HUES48 (cell line): ENCODE measurements around the gene TOMM7.
"Not testable (repeated sequence)": the region's sequence is repeated elsewhere in the genome, so short reads cannot be mapped to it uniquely, and the experiment has no call there.

ENCODE experiments used
- H3K27ac ChIP-seq: one replicate; pipeline ENCODE4 v1.7.0; 2013; ENCODE audit warnings: low read depth, low read length, inconsistent platforms
- H3K27me3 ChIP-seq: 2 replicates; pipeline ENCODE4 v1.6.1; 2013; ENCODE audit warnings: mild to moderate bottlenecking, low read length; ENCODE audit not compliant: control insufficient read depth, insufficient read depth
- H3K36me3 ChIP-seq: 2 replicates; pipeline ENCODE4 v1.6.1; 2013; ENCODE audit warnings: low read length; ENCODE audit not compliant: control insufficient read depth, insufficient read depth
- H3K4me1 ChIP-seq: 2 replicates; pipeline ENCODE4 v1.6.1; 2013; ENCODE audit warnings: mild to moderate bottlenecking, low read length; ENCODE audit not compliant: control insufficient read depth, insufficient read depth
- H3K4me3 ChIP-seq: 2 replicates; pipeline ENCODE4 v1.5.1; 2013; ENCODE audit warnings: mild to moderate bottlenecking, low read depth, low read length
- H3K9ac ChIP-seq: 2 replicates; pipeline ENCODE4 v1.6.1; 2013; ENCODE audit warnings: mild to moderate bottlenecking, low read depth, low read length, moderate library complexity
- H3K9me3 ChIP-seq: 2 replicates; pipeline ENCODE4 v1.6.1; 2013; ENCODE audit warnings: low read length; ENCODE audit not compliant: control insufficient read depth, insufficient read depth

The TOMM7 gene

DNA sequence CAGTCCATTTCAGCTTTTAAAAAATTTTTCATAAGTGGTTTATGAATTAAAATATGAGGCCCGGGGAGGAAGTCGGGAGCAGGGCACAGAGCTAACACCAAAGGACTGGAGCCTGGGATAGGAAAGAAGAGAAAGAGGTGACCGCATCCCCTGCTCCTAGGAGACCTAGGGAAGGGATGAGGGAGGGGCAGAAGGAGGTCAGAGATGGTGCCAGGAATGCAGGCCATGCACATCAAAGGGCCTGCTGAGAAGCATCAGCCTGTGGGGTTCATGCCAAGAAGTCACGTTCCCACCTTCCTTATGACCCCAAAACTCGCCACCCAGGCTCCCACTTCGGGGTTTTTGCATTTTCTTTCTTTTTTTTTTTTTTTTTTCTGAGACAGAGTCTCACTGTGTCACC is 14.7 kb upstream of the TOMM7 start:
- no peaks in the 10 kb centered on the region for H3K36me3 ChIP-seq
- H3K9ac ChIP-seq, result no peak overlapping the region
- no peaks in the 10 kb centered on the region for H3K9me3 ChIP-seq
- H3K27me3 ChIP-seq, result no peaks in the 10 kb centered on the region
- H3K27ac ChIP-seq, result no peak overlapping the region
- H3K4me3 ChIP-seq, result no peak overlapping the region
- peaks cover 3% of the 10 kb centered on the region for H3K4me1 ChIP-seq

DNA sequence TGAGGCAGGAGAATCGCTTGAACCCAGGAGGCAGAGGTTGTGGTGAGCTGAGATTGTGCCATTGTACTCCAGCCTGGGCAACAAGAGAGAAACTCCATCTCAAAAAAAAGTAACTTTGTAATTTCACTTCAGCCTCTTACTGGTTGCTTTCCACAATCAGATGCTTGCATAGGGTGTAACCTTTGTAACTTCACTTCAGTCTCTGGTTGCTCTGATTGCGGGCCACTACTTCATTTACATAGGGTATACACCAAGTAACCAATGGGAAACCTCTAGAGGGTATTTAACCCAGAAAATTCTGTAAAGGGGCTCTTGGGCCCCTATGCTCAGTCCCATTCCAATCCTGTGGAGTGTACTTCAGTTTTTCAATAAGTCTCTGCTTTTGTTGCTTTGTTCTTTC is 13.9 kb upstream of the TOMM7 start:
- not testable (repeated sequence) for H3K9me3 ChIP-seq, H3K36me3 ChIP-seq, H3K27me3 ChIP-seq, H3K4me1 ChIP-seq, H3K27ac ChIP-seq, H3K4me3 ChIP-seq, H3K9ac ChIP-seq

DNA sequence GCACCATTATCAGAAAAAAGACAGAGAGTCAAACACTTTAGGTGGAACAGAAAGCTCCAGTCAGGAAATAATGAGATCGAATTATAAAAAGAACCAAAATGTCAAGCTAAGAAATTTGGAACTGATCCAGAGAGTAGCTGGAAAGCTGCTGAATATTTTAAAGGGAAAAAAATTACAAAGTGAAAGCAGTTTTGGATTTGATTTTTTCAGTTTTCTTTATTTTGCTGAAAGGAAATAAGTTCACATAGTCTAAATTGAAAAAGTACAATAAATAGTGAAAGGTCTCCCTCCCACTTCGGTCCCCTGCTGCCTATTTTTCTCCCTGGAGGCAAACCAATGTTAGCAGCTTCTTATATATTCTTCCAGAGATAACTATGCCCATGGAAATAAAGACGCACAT is 11.3 kb upstream of the TOMM7 start:
- no peak overlapping the region for H3K27ac ChIP-seq

DNA sequence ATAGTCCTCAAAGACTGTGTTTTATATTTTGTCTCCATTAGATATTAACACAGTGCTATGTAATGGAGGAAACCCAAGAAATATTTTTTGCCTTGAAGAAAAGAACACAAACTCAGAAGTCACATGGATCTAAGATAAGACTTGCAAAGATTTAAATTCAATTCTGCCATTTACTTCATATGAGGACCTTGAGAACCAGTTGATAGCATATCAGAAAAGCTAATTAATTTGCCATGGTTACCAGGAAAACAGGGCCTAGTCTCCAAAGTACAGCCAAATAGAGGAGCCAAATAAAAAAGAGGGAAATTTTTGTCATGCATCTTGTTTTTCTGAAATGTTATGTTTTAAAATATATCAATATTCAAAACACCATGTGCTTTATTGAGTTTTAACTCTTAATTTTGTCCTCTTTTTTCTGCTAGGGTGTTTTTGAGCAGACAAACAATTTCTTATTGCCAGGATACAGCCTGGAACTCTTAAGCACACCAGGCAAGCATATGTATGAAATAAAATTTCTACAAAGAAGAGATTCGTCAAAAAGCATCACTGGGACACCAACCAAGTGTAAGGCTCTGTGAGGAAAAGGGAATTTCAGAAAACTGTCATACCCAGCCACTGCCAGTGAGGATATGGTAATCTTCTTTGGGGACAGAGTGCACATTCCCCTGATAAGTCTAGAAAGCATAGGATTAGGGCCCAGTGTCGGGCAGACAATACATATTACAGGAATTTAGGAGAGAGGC is 10.6 kb upstream of the TOMM7 start:
- no peak overlapping the region for H3K27ac ChIP-seq
- no peaks in the 10 kb centered on the region for H3K4me1 ChIP-seq
- no peak overlapping the region for H3K4me3 ChIP-seq
- H3K9me3 ChIP-seq, result no peaks in the 10 kb centered on the region
- no peaks in the 10 kb centered on the region for H3K27me3 ChIP-seq
- H3K9ac ChIP-seq, result no peak overlapping the region
- no peaks in the 10 kb centered on the region for H3K36me3 ChIP-seq

More for the DNA sequence above, 11.3 kb upstream of the TOMM7 start:
- Histone ChIP-seq H3K4me3 (no peak overlapping the region), H3K36me3 (no peaks in the 10 kb centered on the region), H3K9me3 (no peaks in the 10 kb centered on the region), H3K9ac (no peak overlapping the region), H3K4me1 (no peaks in the 10 kb centered on the region), H3K27me3 (no peaks in the 10 kb centered on the region)

DNA sequence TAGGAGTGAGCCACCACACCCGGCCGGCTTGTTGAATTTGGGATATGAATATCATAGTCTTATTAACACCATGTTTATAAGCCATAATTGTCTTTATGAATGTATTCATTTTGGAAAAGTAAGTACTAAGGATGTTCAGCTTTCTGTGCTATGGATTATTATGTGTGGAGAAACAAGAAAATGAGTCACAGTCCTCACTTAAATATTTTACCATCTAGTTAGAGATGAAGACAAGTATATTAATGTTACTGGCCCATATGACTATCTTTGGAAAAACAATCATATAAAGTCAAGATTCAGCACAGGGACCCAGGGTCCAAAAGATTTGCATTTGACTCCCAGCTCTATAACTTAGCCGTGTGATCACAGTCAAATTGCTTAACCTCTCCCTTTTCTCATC is 9.8 kb upstream of the TOMM7 start:
- H3K27me3 ChIP-seq, result no peaks in the 10 kb centered on the region
- H3K27ac ChIP-seq, result no peak overlapping the region
- H3K4me1 ChIP-seq, result no peaks in the 10 kb centered on the region
- no peaks in the 10 kb centered on the region for H3K36me3 ChIP-seq
- no peak overlapping the region for H3K4me3 ChIP-seq
- H3K9ac ChIP-seq, result no peak overlapping the region
- H3K9me3 ChIP-seq, result no peaks in the 10 kb centered on the region

DNA sequence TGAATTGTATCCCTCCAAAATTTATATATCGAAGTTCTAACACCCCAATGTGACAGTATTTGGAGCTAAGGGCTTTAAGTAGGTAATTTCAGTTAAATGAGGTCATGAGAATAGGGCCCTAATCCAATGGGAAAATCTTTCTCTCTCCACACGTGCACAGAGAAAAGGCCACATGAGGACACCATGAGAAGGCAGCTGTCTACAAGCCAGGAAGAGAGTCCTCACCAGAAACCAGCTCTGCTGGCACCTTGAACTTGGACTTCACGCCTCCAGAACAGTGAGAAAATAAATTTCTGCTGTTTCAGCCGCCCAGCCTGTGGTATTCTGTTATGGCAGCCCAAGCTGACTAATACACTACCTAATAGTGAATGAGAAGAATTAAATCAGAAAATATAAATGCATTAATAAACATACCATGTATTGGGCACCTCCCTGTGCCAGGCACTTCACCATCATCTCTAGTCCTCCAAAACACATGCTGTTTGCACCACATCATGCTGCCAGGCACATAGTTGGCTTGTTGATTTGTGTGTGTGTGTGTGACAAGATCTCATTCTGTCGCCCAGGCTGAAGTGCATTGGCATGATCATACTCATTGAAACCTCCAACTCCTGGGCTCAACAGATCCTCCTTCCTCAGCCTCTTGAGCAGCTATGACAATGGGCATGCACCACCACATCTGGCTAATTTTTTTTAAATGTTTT is 9.1 kb upstream of the TOMM7 start:
- Histone ChIP-seq H3K4me1 (no peaks in the 10 kb centered on the region), H3K9me3 (no peaks in the 10 kb centered on the region), H3K36me3 (no peaks in the 10 kb centered on the region), H3K9ac (no peak overlapping the region), H3K4me3 (no peak overlapping the region), H3K27ac (no peak overlapping the region), H3K27me3 (no peaks in the 10 kb centered on the region)

DNA sequence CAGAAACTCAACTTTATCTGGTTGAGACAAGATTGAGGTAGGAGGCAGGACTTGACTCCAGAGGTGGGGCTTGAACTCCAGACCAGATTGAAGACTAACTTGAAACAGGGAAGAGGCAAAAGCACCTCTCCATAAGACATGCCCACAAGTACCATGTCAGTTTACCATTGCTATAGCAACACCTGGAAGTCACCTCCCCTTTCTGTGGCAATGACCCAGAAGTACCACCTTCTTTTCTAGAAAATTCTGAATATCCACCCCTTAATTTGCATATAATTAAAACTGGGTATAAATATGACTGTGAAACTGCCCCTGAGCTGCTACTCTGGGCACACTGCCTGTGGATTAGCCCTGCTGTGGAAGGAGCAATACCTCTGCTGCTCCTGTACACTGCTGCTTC is 4.9 kb upstream of the TOMM7 start:
- no peak overlapping the region for H3K4me3 ChIP-seq
- H3K27ac ChIP-seq, result no peak overlapping the region
- no peak overlapping the region for H3K9ac ChIP-seq
- H3K27me3 ChIP-seq, result no peaks in the 10 kb centered on the region
- no peaks in the 10 kb centered on the region for H3K36me3 ChIP-seq
- H3K4me1 ChIP-seq, result peaks cover 6% of the 10 kb centered on the region
- no peaks in the 10 kb centered on the region for H3K9me3 ChIP-seq

DNA sequence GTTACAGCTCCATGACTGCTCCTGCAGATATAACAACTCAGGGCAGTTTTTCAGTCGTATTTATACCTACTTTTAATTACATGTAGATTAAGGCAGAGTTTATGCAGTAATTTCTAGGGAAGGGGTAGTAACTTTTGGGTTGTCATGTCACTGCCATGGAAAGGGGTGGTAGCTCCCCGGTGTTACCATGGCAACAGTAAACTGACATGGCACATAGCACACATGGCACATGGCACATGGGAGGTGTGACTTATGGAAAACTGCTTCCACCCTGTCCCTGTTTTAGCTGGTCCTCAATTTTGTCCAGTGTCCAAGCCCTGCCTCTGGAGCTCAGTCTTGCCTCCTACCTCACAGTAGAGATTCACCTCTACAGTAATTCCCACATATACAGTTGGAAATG is 3.9 kb upstream of the TOMM7 start:
- no peak overlapping the region for H3K27ac ChIP-seq

DNA sequence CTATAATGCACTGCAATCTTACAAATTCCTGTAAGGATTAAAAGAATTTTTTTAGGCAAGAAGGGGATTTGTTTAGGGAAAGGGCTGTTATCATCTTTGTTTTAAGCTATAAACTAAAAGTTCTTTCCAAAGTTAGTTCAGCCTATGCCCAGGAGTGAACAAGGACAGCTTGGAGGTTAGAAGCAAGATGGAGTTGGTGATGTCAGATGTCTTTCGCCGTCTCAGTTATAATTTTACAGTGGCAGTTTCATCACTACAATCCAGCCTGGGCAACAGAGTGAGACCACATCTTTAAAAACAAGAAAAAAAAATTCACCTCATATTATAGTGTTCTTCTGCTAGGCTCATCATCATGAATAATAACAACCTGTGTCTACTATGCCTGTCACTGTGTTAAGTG is 2.1 kb upstream of the TOMM7 start:
- Histone ChIP-seq H3K4me3 (no peak overlapping the region), H3K36me3 (peaks cover 6% of the 10 kb centered on the region; the same call in 1 of the 2 replicates), H3K27ac (no peak overlapping the region), H3K27me3 (no peaks in the 10 kb centered on the region), H3K9me3 (no peaks in the 10 kb centered on the region), H3K4me1 (peaks cover 18% of the 10 kb centered on the region), H3K9ac (no peak overlapping the region)

More for the DNA sequence above, 3.9 kb upstream of the TOMM7 start:
- no peaks in the 10 kb centered on the region for H3K27me3 ChIP-seq
- no peaks in the 10 kb centered on the region for H3K9me3 ChIP-seq
- peaks cover 6% of the 10 kb centered on the region for H3K4me1 ChIP-seq
- no peak overlapping the region for H3K4me3 ChIP-seq
- H3K9ac ChIP-seq, result no peak overlapping the region
- no peaks in the 10 kb centered on the region for H3K36me3 ChIP-seq

DNA sequence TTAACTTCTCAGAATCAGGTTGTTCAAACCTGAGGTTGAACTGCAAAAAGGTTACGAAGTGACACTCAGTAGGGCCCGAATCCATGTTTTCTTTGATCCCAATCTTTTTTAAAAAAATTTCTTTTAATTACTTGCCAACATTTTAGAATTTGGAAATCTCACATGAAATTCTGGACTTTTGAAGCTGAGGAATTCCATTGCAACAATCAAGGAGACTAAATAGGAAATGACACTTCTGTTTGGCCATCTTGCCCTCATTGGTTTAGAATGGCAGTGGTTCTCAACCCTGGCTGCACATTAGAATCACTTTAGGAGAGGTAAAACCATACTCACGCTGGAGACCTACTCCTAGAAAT is 471 bp upstream of the TOMM7 start:
- Histone ChIP-seq H3K4me3 (peak overlapping the region; percentile 96), H3K9me3 (no peaks in the 10 kb centered on the region), H3K9ac (no peak overlapping the region; the same call in 1 of the 2 replicates), H3K4me1 (peaks cover 18% of the 10 kb centered on the region), H3K27me3 (no peaks in the 10 kb centered on the region), H3K27ac (peak overlapping the region; percentile 11), H3K36me3 (peaks cover 12% of the 10 kb centered on the region)

DNA sequence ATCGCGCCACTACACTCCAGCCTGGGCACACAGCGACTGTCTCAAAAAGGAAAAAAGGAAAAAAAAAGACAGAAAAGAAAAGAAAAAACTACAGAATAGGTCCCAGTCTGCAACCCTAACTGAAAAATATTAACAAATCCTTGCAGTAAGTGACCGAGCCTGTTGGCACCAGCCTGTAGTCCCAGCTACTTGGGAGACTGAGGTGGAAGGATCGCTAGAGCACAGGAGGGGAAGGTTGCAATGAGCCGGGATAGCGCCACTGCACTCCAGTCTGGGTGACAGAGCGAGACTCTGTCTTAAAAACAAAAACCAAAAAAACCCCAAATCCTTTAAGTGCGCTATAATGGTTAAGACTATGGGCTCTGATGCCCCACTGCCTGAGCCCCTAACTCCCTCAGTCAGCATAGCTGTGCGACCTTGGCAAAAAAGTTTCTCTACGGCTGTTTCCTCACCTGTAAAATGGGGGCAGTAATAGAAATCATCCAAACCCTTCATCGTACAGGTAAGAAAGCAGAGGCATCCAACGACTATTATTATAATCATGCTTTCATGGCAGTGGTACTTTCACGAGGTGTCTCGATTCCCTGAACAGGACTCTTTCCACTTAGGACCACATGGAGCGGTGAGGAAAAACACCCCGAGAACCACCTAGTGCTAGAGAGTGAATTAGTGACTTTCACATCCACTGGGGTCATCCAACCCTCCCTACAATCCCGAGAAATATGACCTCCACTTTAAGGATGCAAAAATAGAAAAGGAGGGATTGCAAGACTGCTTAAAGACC is 755 bp downstream of the TOMM7 start:
- Histone ChIP-seq H3K9ac (peak overlapping the region; percentile 87), H3K4me3 (peak overlapping the region; percentile 96), H3K9me3 (no peaks in the 10 kb centered on the region), H3K27ac (peak overlapping the region; percentile 85), H3K27me3 (no peaks in the 10 kb centered on the region), H3K36me3 (peaks cover 25% of the 10 kb centered on the region), H3K4me1 (peaks cover 18% of the 10 kb centered on the region)
